Activated CD4-positive, alpha-beta T cell treated with anti-CD3 and anti-CD28 coated beads, Interleukin-2, amount 50 U/mL, for 24 hours (primary cell): ENCODE results near the gene HILPDA.

Source experiments
- DNase-seq, 2 donors: peaks; one replicate each; pipeline ENCODE4 v3.0.0-alpha.2; 2020; ENCODE audit warnings: low read depth in 1 of 2, low spot score in 1 of 2

The HILPDA gene

GRCh38 chr7:128455543-128456254 is at the start of gene HILPDA:
HILPDA (plus strand) TSS chr7:128455878; CDS start chr7:128457269, 1,391 bp downstream.
- peak; percentile 87 to 95 for DNase-seq

- no peak for DNase-seq
Observed at GRCh38 chr7:128406314-128407232, 49.1 kb upstream of the HILPDA start.

DNA sequence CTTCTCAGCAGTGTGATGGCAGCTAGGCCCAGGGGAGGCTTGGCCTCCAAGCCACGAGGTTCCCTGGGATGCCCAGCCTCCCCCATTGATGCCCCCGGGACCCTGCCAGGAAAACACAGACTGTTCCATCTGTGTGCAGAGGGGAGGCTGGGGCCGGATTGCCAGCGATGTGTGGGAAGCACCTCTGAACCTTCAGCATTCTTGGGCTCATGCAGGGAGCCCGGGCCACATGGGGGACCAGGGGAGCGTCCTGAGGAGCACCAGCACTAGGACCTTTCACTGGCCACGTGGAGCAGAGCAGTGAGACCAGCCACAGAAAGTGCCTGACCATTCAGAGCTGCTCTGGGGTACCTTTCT is 48.5 kb upstream of the HILPDA start:
- no peak for DNase-seq

DNA sequence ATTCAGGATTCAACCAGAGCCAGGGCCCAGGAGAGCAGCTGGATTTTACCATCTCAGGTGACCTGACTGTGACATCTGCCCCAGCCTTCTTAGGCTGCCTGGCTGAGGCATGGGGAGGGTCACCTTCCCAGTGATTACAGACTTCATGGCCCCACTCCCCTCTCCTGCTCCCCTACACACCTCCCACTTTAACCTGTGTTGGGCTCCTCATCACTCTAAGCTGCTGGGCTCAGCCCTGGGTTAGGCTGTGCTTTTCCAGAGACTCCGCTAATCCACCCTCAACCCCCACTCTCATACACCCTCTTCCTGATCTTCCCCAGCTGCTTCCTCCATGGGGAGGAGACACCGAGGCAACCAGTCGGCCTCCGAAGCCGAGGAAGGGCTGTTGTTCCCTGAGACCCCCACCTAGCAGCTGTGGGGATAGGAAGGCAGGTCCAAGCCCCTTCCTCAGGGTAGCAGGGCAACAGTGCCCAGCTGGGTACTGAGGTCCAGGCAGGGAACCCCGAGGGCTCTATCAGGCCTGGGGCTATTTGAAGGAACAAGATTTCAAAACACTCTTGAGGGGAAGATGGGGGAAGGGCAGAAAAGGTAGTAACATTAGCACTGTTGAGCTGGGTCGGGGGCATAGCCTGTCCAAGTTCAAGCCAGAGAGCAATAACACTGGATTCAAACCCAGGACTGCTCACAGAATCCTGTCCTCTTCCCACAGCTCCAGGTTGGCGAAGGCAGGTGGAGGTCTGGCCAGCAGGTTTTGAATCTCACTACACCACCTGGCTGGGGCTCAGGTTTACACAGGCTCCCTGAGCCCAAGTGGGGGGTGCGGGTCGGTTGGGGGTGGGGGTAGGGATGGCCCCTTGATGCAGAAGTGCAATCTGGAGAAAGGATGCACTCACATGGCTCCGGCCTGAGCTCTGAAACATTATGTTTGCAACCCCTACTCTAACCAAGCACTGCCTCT is 47.6 kb upstream of the HILPDA start:
- DNase-seq = no peak

GRCh38 chr7:128408709-128409595 is 46.7 kb upstream of the HILPDA start:
- DNase-seq = no peak

- peak; percentile 76 to 84 for DNase-seq
Observed at GRCh38 chr7:128409596-128410450, 45.9 kb upstream of the HILPDA start, which contains the start of gene IMPDH1. IMPDH1 (minus strand) TSS chr7:128409982; CDS start chr7:128409901, 81 bp downstream.

- no peak for DNase-seq
Observed at GRCh38 chr7:128410451-128410753, 45.3 kb upstream of the HILPDA start.

DNA sequence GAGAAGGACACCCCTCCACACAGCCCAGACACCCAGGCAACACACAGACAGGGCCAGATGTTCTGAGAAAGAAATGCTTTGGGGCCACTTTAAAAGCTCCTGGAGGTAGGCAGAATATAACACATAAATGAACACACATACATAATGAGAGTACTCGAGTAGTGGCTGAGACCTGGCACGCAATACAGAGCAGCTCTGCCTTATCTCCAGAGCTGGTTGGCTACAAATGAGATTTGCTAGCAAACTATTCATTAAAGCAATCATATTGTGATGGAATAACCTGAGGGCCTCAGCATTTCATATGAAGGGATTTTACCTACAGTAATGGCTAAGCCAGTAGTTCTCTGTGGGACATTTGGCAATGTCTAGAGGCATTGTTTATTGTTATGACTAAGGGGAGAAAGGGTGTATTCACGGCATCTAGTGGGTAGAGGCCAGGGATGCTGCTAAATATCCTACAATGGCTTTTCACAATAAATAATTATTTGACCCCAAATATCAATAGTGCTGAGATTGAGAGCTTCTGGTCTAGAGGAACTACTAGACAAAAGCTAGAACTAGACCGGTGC is 40.4 kb upstream of the HILPDA start:
- no peak for DNase-seq

- no peak for DNase-seq
Observed at GRCh38 chr7:128417071-128417470, 38.6 kb upstream of the HILPDA start.

DNA sequence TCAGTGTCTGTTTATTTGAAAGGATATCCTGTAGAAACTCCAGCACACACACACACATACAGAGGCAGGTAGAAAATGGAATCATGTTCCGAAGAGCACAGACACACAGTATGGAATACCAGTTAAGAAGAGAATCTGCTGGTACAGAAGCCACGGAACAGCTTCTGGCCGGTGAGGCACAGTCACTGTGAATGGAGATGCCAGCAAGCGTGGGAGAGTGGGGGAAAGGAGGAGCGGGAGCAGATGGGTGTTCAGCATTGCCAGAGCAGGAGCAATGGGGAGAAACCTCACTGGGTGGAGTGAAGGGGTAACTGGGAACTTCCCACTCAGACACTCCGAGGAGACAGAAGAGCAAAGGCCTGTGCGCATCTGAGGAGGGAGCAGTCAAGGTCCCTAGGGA is 36.4 kb upstream of the HILPDA start:
- DNase-seq = no peak

DNA sequence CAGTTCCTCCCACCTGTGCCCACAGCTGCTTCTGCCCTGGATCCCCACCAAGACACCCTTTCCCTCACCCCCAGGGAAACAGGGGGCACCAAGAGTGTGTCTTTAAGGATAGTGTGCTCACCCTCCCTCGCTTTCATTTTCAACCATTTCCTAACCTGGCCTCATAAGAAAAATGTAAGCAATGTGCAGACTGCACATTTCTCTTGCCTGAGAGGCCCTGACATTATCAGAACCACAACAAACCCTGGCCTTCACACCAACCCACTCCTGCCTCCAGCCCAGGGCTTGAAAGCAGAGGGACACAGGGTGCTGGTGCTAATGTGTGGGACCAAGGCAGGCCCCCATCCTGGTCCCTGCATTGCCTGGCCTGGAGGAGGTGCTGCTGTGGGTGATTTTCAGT is 34.9 kb upstream of the HILPDA start:
- DNase-seq = no peak

DNA sequence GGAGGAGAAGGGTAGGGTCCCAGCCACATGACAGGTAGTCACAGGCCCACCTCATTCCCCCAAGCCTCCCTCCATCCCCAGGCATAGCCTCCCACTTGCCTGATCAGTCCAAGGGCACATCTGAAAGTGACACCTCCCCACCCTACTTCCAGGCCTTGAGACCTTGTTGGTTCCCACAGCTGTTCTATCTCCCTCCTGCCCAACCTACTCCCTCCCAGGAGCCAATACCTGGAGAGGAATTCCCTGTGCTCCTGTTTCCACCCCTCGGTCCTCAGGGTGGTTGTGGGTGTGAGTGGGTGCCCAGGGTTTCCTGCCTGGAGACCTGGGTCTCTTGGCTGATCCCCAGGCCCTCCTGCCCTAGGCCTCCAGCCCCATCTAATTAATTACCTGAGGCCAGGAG is 34.3 kb upstream of the HILPDA start:
- DNase-seq = no peak

GRCh38 chr7:128422037-128422436 is 33.6 kb upstream of the HILPDA start:
- no peak for DNase-seq

DNA sequence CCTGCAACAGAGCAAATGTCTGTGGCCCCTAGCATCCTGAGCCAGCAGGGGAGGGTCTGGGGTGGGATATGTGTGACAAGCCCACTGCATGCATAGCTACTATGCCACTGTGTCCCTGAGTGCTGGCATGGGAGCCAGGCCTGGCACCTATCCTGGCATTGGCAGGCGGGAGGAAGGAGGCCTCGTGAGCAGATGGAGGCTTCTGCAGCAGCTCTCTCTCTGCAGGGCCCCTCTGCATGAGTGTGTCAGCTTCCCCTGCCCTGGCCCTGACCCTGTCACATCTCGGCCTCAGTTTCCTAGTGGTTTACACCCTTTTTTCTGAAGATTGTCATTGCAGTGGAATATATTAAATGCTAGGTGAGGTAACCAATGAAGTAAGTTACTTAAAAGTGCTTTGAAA is 32.8 kb upstream of the HILPDA start:
- DNase-seq = no peak

DNA sequence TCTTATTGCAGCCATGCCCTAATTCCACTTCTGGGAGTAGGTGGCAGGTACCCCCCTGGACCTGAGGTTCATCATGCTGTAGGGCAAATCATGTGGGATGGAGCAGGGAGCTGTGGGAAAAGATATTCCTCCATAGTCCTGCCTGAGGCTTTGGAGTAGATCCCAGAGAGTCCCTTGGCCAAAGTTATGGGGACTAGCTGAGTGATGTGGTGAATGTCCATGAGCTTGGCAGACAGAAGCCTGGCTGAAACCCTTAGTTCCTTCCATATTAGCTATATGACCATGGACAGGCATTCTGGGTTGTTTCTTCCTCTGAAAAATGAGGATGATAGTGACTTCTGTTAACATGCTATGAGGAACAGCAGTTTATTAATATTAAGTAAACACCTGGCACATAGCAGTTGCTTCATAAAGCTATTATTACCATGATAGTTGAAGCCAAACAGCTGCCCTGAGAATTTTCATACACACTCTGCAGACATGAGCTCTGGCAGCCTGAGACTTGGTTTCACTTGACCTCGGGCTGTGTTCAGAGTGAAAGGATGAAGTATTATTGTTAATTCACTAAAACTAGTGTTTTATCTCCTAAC is 30.9 kb upstream of the HILPDA start:
- DNase-seq = no peak

GRCh38 chr7:128425850-128426249 is 29.8 kb upstream of the HILPDA start:
- DNase-seq = peak; percentile 58 to 73

GRCh38 chr7:128427289-128427891 is 28.3 kb upstream of the HILPDA start:
- DNase-seq = peak in 1 of 2 donors; percentile 37

GRCh38 chr7:128430207-128430606 is 25.5 kb upstream of the HILPDA start:
- DNase-seq = no peak
